HEK293T (cell line): ENCODE results near the gene AMFR.

Experiments used
- BHLHE40 ChIP-seq: fragments of 450-650 bp; IDR thresholded peaks from 2 replicates; pipeline ENCODE4 v1.6.1; 2016; ENCODE audit warnings: mild to moderate bottlenecking, moderate library complexity, borderline replicate concordance
- ELF4 ChIP-seq: fragments of 450-650 bp; IDR thresholded peaks from 2 replicates; pipeline ENCODE4 v1.6.1; 2017; ENCODE audit warnings: antibody characterized with exemption
- FOXM1 ChIP-seq: fragments of 450-650 bp; IDR thresholded peaks from 2 replicates; pipeline ENCODE4 v1.6.1; 2017; ENCODE audit warnings: mild to moderate bottlenecking, borderline replicate concordance
- HDGF ChIP-seq: fragments of 450-650 bp; IDR thresholded peaks from 2 replicates; pipeline ENCODE4 v1.6.1; 2017; ENCODE audit warnings: antibody characterized with exemption, borderline replicate concordance
- LEF1 ChIP-seq: fragments of 450-650 bp; IDR thresholded peaks from 2 replicates; pipeline ENCODE4 v1.6.1; 2017; ENCODE audit warnings: mild to moderate bottlenecking, borderline replicate concordance
- SP1 ChIP-seq: fragments of 450-650 bp; IDR thresholded peaks from 2 replicates; pipeline ENCODE4 v1.6.1; 2017
- TF ChIP-seq, protein P1 (sequence below): fragments of 450-650 bp; IDR thresholded peaks from 2 replicates; pipeline ENCODE4 v1.6.1; 2016

DNA sequence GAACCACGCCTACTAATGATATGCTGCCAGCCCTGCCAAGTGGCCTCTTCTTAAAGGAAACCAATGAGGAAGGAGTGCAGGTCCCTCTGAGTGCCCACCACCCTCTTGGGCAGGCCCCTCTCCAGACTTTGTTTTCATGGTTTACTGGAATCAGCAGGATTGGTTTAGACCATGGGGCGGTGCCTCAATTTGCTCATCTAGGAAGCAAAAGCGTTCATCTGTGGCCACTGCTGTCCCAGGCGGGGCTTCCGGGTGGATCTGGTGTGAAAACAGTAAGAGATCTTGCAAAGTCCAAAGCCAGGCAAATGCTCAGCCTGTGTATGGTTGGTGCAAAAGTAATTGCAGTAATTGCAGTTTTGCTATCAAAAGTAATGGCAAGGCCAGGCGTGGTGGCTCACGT lies 71.3 kb downstream of the AMFR start:
- TF ChIP-seq SP1 (no peak), HDGF (no peak), ELF4 (no peak), BHLHE40 (no peak), LEF1 (no peak), FOXM1 (no peak)
- TF ChIP-seq, protein P1, sequence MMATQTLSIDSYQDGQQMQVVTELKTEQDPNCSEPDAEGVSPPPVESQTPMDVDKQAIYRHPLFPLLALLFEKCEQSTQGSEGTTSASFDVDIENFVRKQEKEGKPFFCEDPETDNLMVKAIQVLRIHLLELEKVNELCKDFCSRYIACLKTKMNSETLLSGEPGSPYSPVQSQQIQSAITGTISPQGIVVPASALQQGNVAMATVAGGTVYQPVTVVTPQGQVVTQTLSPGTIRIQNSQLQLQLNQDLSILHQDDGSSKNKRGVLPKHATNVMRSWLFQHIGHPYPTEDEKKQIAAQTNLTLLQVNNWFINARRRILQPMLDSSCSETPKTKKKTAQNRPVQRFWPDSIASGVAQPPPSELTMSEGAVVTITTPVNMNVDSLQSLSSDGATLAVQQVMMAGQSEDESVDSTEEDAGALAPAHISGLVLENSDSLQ = no peak
